Gastrocnemius medialis (tissue), 4 donors: Measurements from ENCODE around the gene CARD9.

Experiments used
- POLR2A ChIP-seq, 2 donors: fragments of 450-650 bp; IDR thresholded peaks; one replicate each; pipeline ENCODE4 v1.6.1; 2017; ENCODE audit warnings: antibody characterized with exemption in 2 of 2, mild to moderate bottlenecking in 2 of 2, moderate library complexity in 2 of 2
- TF ChIP-seq, protein P1 (sequence below), 5 experiments: fragments of 450-650 bp in 3 of 5; fragments of 200-600 bp in 2 of 5; sonication (generic) in 2 of 5; IDR thresholded peaks in 4 of 5; conservative IDR thresholded peaks in 1 of 5; 1 replicate in 4 of 5; 2 replicates in 1 of 5; pipeline ENCODE4 v1.5.1; 2016 to 2019; ENCODE audit warnings: antibody characterized with exemption in 5 of 5, mild to moderate bottlenecking in 3 of 5, moderate library complexity in 3 of 5

DNA sequence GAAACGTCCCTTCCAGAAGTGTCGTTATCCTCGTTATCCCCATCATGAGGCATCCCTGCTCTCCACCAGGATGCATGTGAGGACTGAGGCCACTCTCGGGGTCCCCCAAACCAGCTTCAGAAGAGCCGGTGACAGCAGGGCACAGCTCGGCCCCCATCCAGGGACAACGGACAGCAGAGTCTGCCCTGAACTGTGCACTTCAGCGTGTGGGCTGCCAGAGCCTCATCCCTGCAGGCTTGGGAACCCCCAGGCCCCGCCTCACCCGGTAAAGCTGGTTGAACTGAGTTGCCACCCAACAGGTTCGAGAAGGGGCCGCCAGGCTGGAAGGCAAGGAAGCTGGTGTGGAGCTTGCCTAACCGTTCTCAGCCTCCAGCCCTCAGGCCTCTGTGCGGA lies 710 bp upstream of the CARD9 start:
- TF ChIP-seq POLR2A (IDR thresholded peaks at IDR 0.05), result no peak
- TF ChIP-seq, protein P1, sequence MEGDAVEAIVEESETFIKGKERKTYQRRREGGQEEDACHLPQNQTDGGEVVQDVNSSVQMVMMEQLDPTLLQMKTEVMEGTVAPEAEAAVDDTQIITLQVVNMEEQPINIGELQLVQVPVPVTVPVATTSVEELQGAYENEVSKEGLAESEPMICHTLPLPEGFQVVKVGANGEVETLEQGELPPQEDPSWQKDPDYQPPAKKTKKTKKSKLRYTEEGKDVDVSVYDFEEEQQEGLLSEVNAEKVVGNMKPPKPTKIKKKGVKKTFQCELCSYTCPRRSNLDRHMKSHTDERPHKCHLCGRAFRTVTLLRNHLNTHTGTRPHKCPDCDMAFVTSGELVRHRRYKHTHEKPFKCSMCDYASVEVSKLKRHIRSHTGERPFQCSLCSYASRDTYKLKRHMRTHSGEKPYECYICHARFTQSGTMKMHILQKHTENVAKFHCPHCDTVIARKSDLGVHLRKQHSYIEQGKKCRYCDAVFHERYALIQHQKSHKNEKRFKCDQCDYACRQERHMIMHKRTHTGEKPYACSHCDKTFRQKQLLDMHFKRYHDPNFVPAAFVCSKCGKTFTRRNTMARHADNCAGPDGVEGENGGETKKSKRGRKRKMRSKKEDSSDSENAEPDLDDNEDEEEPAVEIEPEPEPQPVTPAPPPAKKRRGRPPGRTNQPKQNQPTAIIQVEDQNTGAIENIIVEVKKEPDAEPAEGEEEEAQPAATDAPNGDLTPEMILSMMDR (IDR thresholded peaks at IDR 0.05 in 4 of 5, conservative IDR thresholded peaks at IDR 0.05 in 1 of 5), result no peak
